Hematopoietic multipotent progenitor cell treated with erythropoietin and hydrocortisone succinate and interleukin-3 and kit ligand, for 4 days (in vitro differentiated cells): Measurements from ENCODE around the gene FHDC1.

Source experiments
- DNase-seq: peaks from one replicate; pipeline ENCODE4 v3.0.0-alpha.2; 2015

Gene FHDC1

GRCh38 chr4:152936446-152937335, 568 bp downstream of the FHDC1 start:
- peak; percentile 52 for DNase-seq

GRCh38 chr4:152937336-152938236, 1.5 kb downstream of the FHDC1 start:
- DNase-seq, result peak; percentile 78

- DNase-seq, result peak; percentile 21
Observed at GRCh38 chr4:152938237-152938947, 2.3 kb downstream of the FHDC1 start.

- no peak for DNase-seq
Observed at GRCh38 chr4:152939621-152940020, 3.5 kb downstream of the FHDC1 start.

- DNase-seq, result no peak
Observed at GRCh38 chr4:152940461-152940860, 4.3 kb downstream of the FHDC1 start.

GRCh38 chr4:152941411-152941810, 5.3 kb downstream of the FHDC1 start:
- DNase-seq, result no peak

GRCh38 chr4:152942346-152942745, 6.2 kb downstream of the FHDC1 start:
- no peak for DNase-seq

GRCh38 chr4:152943672-152944071, 7.5 kb downstream of the FHDC1 start:
- no peak for DNase-seq

GRCh38 chr4:152944666-152945320, 8.7 kb downstream of the FHDC1 start:
- DNase-seq, result no peak

GRCh38 chr4:152945639-152946038, 9.5 kb downstream of the FHDC1 start:
- no peak for DNase-seq

GRCh38 chr4:152946446-152946845, 10.3 kb downstream of the FHDC1 start:
- no peak for DNase-seq

- DNase-seq, result no peak
Observed at GRCh38 chr4:152947311-152947710, 11.2 kb downstream of the FHDC1 start.

- no peak for DNase-seq
Observed at GRCh38 chr4:152949930-152950329, 13.8 kb downstream of the FHDC1 start.

- no peak for DNase-seq
Observed at GRCh38 chr4:152950402-152951274, 14.5 kb downstream of the FHDC1 start.

GRCh38 chr4:152951348-152951747, 15.2 kb downstream of the FHDC1 start:
- DNase-seq, result no peak

GRCh38 chr4:152953514-152953913, 17.4 kb downstream of the FHDC1 start:
- DNase-seq, result no peak

- DNase-seq, result no peak
Observed at GRCh38 chr4:152954741-152955140, 18.6 kb downstream of the FHDC1 start.

- DNase-seq, result no peak
Observed at GRCh38 chr4:152956147-152956546, 20.0 kb downstream of the FHDC1 start.

GRCh38 chr4:152956650-152957436, 20.7 kb downstream of the FHDC1 start:
- no peak for DNase-seq

GRCh38 chr4:152957437-152958171, 21.5 kb downstream of the FHDC1 start:
- DNase-seq, result peak; percentile 65
